ENCODE results near the gene MRPL38.
"Not testable (repeated sequence)": the region's sequence is repeated elsewhere in the genome, so short reads cannot be mapped to it uniquely, and the experiment has no call there.

The MRPL38 gene

GRCh38 chr17:75853433-75853832 lies 51.3 kb downstream of the MRPL38 start:
- no peak overlapping the region for H3K4me3 ChIP-seq (ENCODE audit: low read length)
- peak; percentile 66 for DNase-seq (ENCODE audit: low read depth)
- no peak for TF ChIP-seq CTCF (conservative IDR thresholded peaks at IDR 0.05; ENCODE audit: low read length)

- not testable (repeated sequence) for DNase-seq (ENCODE audit: low read depth)
Observed at GRCh38 chr17:75851693-75851991, 53.0 kb downstream of the MRPL38 start.

GRCh38 chr17:75850928-75851692 lies 53.6 kb downstream of the MRPL38 start:
- no peak for TF ChIP-seq CTCF (conservative IDR thresholded peaks at IDR 0.05; ENCODE audit: low read length)
- H3K4me3 ChIP-seq (ENCODE audit: low read length), result no peak overlapping the region
- DNase-seq (ENCODE audit: low read depth), result no peak

More at GRCh38 chr17:75851693-75851991, 53.0 kb downstream of the MRPL38 start:
- not testable (repeated sequence) for H3K4me3 ChIP-seq (ENCODE audit: low read length)

GRCh38 chr17:75849724-75850123 lies 55.0 kb downstream of the MRPL38 start:
- no peak for DNase-seq (ENCODE audit: low read depth)
- TF ChIP-seq CTCF (conservative IDR thresholded peaks at IDR 0.05; ENCODE audit: low read length), result no peak
- no peak overlapping the region for H3K4me3 ChIP-seq (ENCODE audit: low read length)

GRCh38 chr17:75849279-75849646 lies 55.4 kb downstream of the MRPL38 start:
- DNase-seq (ENCODE audit: low read depth), result no peak
- TF ChIP-seq CTCF (conservative IDR thresholded peaks at IDR 0.05; ENCODE audit: low read length), result no peak
- H3K4me3 ChIP-seq (ENCODE audit: low read length), result no peak overlapping the region
